Heart right ventricle (tissue), 16 donors: ENCODE data around the gene ASPHD2. TPM values are rescaled to one million over a fixed set of nuclear protein-coding genes. Genes with fewer than 3 reads are reported as not detected.
A peak's percentile ranks its signal among the peaks of the same experiment; 100 is the strongest.

Experiments
- ATAC-seq, 8 donors: fragments of 200-7000 bp; cut with Tn5 transposase; one replicate each; pipeline ENCODE4 v1.9.1; 2020; ENCODE audit warnings: mild to moderate bottlenecking in 8 of 8, moderate library complexity in 8 of 8, moderate number of reproducible peaks in 1 of 8
- DNase-seq, 2 donors: peaks; one replicate each; pipeline ENCODE4 v3.0.0-alpha.2; 2020
- H3K27ac ChIP-seq, 10 donors: fragments of 200-600 bp; sonication (generic) in 2 of 10; one replicate each; pipeline versions ENCODE4 v1.5.0 to v1.8.0; 2020 to 2022; ENCODE audit warnings: mild to moderate bottlenecking in 3 of 10
- H3K27me3 ChIP-seq, 7 donors: fragments of 200-600 bp; one replicate each; pipeline ENCODE4 v1.8.0; 2021 to 2022; ENCODE audit warnings: mild to moderate bottlenecking in 2 of 7
- H3K36me3 ChIP-seq, 9 donors: fragments of 200-600 bp; sonication (generic) in 1 of 9; one replicate each; pipeline versions ENCODE4 v1.5.0 to v1.8.0; 2020 to 2022; ENCODE audit warnings: mild to moderate bottlenecking in 2 of 9
- H3K4me1 ChIP-seq, 9 donors: fragments of 200-600 bp; sonication (generic) in 1 of 9; one replicate each; pipeline versions ENCODE4 v1.5.0 to v1.8.0; 2020 to 2022; ENCODE audit warnings: mild to moderate bottlenecking in 4 of 9
- H3K4me3 ChIP-seq, 10 donors: fragments of 200-600 bp; sonication (generic) in 2 of 10; one replicate each; pipeline versions ENCODE4 v1.5.0 to v1.8.0; 2020 to 2022; ENCODE audit warnings: mild to moderate bottlenecking in 7 of 10, moderate library complexity in 2 of 10
- H3K9me3 ChIP-seq, 11 donors: fragments of 200-600 bp in 10 of 11; sonication (generic) in 2 of 11; one replicate each; pipeline versions ENCODE4 v1.5.0 to v1.8.0; 2013 to 2022; ENCODE audit warnings: mild to moderate bottlenecking in 2 of 11, control low read depth in 1 of 11, moderate library complexity in 1 of 11
- WGBS, 2 donors: extraction: QIAGEN DNeasy Blood & Tissue Kit; methylation state at CpG; one replicate each; pipeline ENCODE4 v1.1.7; 2013; ENCODE audit warnings: inconsistent platforms in 1 of 2; 5-methylcytosine and 5-hydroxymethylcytosine counted together
- intact Hi-C, 10 donors: fragments of 100-400 bp; cut with DNase I; formaldehyde crosslinking; loops; one replicate each; pipeline versions ENCODE4 v1.11.1 to v1.14.2; 2022
- polyA plus RNA-seq, 2 donors: library from polyadenylated mRNA; stranded (reverse); fragments of 200-250 nt; gene quantifications; one replicate each; pipeline ENCODE4 v1.2.3, GENCODE V29; 2013
- total RNA-seq, 10 donors: library from RNA; stranded (reverse); fragmentation: NEBNext Ultra II Directional in 3 of 10; extraction: Animal tissue kit (Norgen Biotek cat#: 25700) in 3 of 10; gene quantifications; one replicate each; pipeline versions ENCODE4 v1.2.1 to v1.2.4, GENCODE V29; 2021 to 2023
- TF ChIP-seq, protein P1 (sequence below), 9 donors: fragments of 200-600 bp; sonication (generic) in 2 of 9; IDR thresholded peaks; one replicate each; pipeline versions ENCODE4 v1.5.0 to v1.8.0; 2021 to 2022; ENCODE audit warnings: antibody characterized with exemption in 9 of 9, mild to moderate bottlenecking in 5 of 9, moderate library complexity in 1 of 9
- donor health status: Arrhythmogenic right ventricular cardiomyopathy.
- donor health status: ischemic (EF 13 %, LVEDD 7.1; RV severe dilation, severe dysfunction).
- donor health status: healthy with polysubstance abuse.
- donor health status: DM: no; HTN: yes; CAD: no.
- donor health status: DM: no; HTN: no; CAD: no.
- donor health status: ischemic (EF 25% LVEDD 6.9; RV normal size, moderate dysfunction).
- donor health status: ischemic (EF 25% LVEDD 5.7; RV mildly dilated, moderate dysfunction).
- donor health status: healthy.
- donor health status: DM: yes; HTN: yes; CAD: no.
- donor health status: Ischemic cardiomyopathy.
- donor health status: ischemic (EF 35%, LVEDD 5.7; RV mildly dilated, moderate dysfunction).
- donor health status: nonischemic (EF 11% LVEDD 7.7; RV severe dilation, severe dysfunction).
- donor health status: DM: yes; HTN: yes; CAD: no.
- donor health status: PGD.
- donor health status: ischemic (EF 29% LVEDD 5.4; RV normal size, mild dysfunction).
- donor health status: nonischemic (EF 23%, LVEDD 6.1; RV moderate dilation, normal function).

Gene ASPHD2
- total and polyA plus RNA-seq, 12 donors, result 0.07 to 1.8 (median 0.15) TPM; not detected in 3

DNA sequence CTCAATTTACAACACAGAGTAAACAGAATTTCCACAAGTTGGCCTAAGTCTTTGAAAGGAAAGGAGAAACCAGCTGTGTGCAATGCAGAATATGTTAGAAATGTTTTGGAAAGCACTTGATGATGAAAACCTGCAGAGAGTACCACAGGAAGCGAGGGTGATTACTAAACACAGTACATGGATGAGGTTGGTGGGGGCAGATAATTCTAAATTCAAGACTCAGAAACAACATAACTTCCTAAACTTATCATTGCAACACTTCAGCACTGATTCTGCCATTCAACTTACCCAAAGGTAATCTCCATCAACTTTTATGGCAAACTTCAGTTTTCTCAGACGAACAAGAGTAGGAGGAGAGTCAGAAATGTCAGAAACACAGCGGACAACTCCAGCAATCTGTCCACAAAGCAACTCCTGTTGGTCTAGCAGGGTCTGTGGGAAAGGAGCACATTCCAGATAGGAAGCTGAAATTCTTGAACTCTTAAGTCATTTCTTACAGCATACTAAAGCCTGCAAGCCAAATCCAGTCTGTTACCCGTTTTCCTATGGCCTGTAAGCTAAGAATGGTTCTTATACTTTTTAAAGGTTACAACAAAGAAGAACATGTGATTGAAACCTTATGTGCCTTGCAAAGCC lies 47.8 kb downstream of the ASPHD2 start:
- peaks cover 0 to 84% (median 24%) of the 10 kb centered on the region in 9 donors for H3K36me3 ChIP-seq
- DNase-seq, result no peak

DNA sequence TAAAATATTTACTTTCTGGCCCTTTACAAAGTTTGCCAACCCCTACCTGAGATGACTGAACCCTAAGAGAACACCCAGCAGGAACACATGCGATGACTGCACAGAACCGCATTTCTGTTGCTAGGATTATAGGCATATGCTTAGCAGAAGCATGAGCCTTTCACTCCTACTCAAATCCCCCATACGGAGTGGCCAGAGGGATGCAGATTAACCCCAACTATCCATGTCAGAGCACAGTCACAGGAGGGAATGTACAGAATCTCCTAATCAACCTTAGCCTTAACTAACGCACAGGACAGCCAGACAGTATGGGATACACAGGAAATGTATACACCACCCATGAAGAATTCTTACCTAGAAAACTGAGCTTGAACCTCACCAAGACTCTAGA lies 48.3 kb downstream of the ASPHD2 start:
- Histone ChIP-seq H3K36me3 (peaks cover 0 to 81% (median 21%) of the 10 kb centered on the region in 9 donors), H3K4me1 (peaks cover 0 to 49% (median 36%) of the 10 kb centered on the region in 9 donors), H3K27me3 (no peaks in the 10 kb centered on the region), H3K4me3 (no peak overlapping the region), H3K27ac (no peak overlapping the region), H3K9me3 (no peaks in the 10 kb centered on the region)
- intact Hi-C loops, result no loop called here
- DNase-seq (no peak), ATAC-seq (no peak)
- 35 to 37% methylated on average over 4 of the region's 4 CpGs for WGBS, 2 donors
- TF ChIP-seq, protein P1, sequence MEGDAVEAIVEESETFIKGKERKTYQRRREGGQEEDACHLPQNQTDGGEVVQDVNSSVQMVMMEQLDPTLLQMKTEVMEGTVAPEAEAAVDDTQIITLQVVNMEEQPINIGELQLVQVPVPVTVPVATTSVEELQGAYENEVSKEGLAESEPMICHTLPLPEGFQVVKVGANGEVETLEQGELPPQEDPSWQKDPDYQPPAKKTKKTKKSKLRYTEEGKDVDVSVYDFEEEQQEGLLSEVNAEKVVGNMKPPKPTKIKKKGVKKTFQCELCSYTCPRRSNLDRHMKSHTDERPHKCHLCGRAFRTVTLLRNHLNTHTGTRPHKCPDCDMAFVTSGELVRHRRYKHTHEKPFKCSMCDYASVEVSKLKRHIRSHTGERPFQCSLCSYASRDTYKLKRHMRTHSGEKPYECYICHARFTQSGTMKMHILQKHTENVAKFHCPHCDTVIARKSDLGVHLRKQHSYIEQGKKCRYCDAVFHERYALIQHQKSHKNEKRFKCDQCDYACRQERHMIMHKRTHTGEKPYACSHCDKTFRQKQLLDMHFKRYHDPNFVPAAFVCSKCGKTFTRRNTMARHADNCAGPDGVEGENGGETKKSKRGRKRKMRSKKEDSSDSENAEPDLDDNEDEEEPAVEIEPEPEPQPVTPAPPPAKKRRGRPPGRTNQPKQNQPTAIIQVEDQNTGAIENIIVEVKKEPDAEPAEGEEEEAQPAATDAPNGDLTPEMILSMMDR (IDR thresholded peaks at IDR 0.05), result no peak

More for the DNA sequence above, 47.8 kb downstream of the ASPHD2 start:
- WGBS, 2 donors, result 75 to 85% methylated on average over 4 of the region's 4 CpGs
- TF ChIP-seq, protein P1 (IDR thresholded peaks at IDR 0.05), result no peak
- Histone ChIP-seq H3K4me3 (no peak overlapping the region), H3K4me1 (peaks cover 0 to 43% (median 31%) of the 10 kb centered on the region in 9 donors), H3K27me3 (no peaks in the 10 kb centered on the region), H3K27ac (no peak overlapping the region), H3K9me3 (no peaks in the 10 kb centered on the region)
- intact Hi-C loops, result no loop called here
- no peak for ATAC-seq

DNA sequence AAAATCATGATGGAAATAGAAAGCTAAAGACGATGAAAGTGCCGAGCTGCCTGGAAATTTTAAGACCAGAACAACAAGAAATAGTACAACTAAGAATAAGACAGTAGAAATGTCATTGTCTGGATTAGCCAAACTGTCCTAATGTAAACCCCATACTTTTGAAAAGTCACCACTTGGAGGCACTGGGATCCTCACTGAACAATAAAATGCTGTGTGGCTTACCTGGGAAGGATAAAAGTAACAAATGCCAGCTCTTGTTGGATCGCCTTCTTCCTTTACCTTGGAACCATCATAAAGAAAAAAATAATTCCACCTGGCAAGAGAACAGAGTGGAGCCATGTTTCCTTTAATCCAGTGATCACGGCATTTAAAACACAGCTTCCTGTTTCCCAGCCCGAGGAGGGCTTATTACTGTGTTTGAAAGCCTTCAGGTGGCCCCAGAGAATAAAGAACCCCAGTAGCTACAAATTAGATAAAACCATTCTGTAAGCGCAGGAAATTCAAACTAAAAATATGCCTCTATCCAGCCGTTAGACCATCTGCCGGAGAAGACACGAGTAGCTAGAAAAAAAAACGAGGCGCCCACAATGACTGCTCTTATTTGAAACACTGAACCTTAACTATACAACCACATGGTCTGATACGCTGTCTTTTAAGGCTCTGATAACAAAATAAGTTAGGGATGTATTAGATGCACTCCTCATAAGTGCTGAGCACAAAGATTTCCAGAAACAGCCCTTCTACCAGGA lies 50.2 kb downstream of the ASPHD2 start:
- TF ChIP-seq, protein P1 (IDR thresholded peaks at IDR 0.05), result no peak
- intact Hi-C loops, result no loop called here
- WGBS, 2 donors, result 43 to 58% methylated on average over 12 of the region's 12 CpGs
- ATAC-seq (no peak), DNase-seq (no peak)
- H3K9me3 ChIP-seq, result no peaks in the 10 kb centered on the region
- H3K4me1 ChIP-seq, result peaks cover 0 to 58% (median 46%) of the 10 kb centered on the region in 9 donors
- H3K27me3 ChIP-seq, result no peaks in the 10 kb centered on the region
- peak overlapping the region in 4 of 10 donors; percentile 1 to 35 (median 12) for H3K4me3 ChIP-seq
- H3K27ac ChIP-seq, result peak overlapping the region in 4 of 10 donors; percentile 9 to 55 (median 22)
- H3K36me3 ChIP-seq, result peaks cover 0 to 62% (median 21%) of the 10 kb centered on the region in 9 donors

DNA sequence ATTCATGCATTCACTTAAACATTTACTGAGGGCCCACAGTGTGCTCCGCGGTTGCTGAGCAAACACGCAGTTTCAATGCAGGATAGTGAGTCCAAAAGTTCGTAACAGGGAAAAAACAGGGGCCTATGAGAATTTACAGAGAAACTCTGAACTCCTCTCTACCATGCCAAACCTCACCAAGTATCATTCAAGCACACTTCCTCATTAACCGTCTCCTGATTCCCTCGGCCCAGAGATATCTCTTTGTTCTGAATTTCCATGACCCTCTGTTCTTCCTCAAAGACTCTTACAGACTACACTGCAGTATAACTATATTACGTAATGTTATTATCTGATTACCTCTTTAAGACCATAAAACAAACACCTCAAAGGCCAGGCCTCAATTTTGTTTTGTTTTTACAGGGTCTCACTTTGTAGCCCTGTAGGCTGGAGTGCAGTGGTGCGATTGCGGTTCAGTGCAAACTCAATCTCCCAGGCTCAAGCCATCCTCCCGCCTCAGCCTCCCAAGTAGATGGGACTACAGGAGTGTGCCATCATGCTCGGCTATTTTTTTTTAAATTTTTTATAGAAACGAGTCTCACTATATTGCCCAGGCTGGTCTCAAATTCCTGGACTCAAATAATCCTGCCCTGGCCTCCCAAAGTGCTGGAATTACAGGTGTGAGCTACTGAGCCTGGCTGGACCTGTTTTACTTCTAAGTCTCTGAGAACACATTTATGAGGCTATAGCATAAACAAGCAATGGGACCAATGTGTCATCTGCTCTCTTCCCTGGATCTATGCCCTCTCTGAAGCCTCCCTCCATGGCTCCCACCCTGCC lies 50.9 kb downstream of the ASPHD2 start:
- Histone ChIP-seq H3K4me3 (peak overlapping the region in 4 of 10 donors; percentile 1 to 35 (median 12)), H3K27me3 (no peaks in the 10 kb centered on the region), H3K9me3 (no peaks in the 10 kb centered on the region), H3K27ac (peak overlapping the region in 4 of 10 donors; percentile 9 to 55 (median 22)), H3K4me1 (peaks cover 0 to 59% (median 54%) of the 10 kb centered on the region in 9 donors), H3K36me3 (peaks cover 0 to 54% (median 17%) of the 10 kb centered on the region in 9 donors)
- DNase-seq, result no peak
- no peak for ATAC-seq
- WGBS, 2 donors, result 65 to 73% methylated on average over 12 of the region's 12 CpGs
- intact Hi-C loops, result loop anchor here in 2 of 10 donors (5.0 to 10.0 kb wide), 2 partner anchors 112 to 175 kb away; partner anchors contain the start of genes MIAT (in 1 of the 2) and TPST2 (in 1 of the 2)
- TF ChIP-seq, protein P1 (IDR thresholded peaks at IDR 0.05), result no peak
